Stimulated activated CD8-positive, alpha-beta memory T cell treated with anti-CD3 and anti-CD28 coated beads, Interleukin-15, amount 100 ng/mL, for 1 hour (primary cell): ENCODE results near the gene APLP2.
"Not testable (repeated sequence)": the region's sequence is repeated elsewhere in the genome, so short reads cannot be mapped to it uniquely, and the experiment has no call there.

Experiments used
- DNase-seq: peaks from one replicate; pipeline ENCODE4 v3.0.0-alpha.2; 2020; ENCODE audit warnings: low read depth

The APLP2 gene

DNA sequence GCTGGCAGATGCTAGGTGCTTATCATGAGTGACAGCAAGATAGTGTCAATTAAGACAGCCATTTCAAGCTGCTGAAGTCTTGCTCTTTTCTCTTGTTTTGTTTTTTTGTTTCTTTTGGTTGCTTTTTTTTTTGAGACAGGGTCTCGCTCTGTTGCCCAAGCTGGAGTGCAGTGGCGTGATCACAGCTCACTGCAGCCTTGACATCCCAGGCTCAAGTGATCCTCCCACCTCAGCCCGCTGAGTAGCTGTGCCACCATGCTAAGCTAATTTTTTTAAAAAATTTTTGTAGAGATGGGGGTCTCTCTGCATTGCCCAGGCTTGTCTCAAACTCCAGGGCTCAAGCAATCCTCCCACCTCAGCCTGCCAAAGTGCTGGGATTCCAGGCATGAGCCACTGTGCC, 102.3 kb downstream of the APLP2 start:
- not testable (repeated sequence) for DNase-seq

GRCh38 chr11:130174642-130175041, 104.9 kb downstream of the APLP2 start:
- DNase-seq, result no peak

DNA sequence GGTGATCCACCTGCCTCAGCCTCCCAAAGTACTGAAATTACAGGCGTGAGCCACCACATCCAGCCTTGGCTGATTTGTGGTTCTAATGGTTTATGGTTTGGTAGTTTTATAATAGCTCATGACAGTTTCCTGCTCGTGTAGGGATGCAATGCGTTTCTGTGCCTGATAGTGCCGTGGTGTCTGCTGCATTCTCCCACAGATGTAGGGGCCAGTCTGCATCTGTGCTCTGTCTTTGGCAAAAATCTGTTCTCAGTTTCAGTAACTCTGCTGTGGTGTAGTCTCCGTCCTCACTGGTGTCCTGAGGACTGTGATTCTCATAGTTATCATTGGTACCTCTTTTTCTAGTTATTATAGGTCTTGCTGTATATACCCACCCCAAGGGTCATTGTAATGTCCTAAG, 106.2 kb downstream of the APLP2 start:
- DNase-seq, result no peak

- no peak for DNase-seq
Observed at GRCh38 chr11:130177782-130178181, 108.1 kb downstream of the APLP2 start.

DNA sequence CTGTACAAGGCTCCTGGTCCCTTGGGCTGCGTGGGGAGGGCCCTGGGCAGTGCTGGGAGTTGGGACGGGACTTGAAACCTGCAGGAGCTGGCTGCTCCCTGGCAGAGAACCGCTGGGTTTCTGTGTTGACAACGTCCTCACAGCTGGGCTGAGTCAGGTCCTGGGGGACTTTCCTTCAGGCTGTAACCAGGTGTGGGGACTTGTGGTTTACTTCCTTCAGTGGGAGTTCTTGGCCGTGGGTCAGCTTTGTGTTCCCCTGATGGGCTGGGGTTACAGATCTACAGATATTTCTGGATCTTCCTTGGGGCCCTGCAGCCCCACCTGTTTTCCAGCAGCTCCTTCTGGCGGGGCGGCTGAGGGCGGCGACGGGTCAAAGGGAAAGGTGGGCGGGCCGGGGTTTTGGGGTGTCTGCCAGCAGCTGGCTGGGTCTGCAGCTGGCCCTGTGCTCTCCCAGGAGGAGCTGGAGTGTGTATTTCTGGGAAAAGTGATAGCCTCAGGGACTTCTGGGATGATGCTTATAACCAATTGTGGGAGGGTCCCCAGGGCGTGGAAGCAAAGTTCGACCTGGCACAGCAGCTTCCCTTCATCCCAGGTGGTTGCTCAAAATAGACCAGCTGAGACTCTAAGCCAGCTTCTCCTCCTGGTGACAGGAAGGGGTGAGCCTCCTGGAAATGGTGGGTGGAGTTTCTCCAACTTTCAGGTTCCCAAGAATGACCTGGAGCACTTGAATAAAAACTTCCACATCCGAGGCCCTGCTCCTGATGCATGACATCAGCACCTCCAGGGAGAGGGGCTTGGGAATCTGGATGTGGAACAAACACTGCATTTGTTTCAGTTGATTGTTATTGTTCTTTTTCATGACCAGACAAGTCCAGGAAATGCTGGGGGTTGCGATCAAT, 109.0 kb downstream of the APLP2 start:
- DNase-seq, result no peak

- no peak for DNase-seq
Observed at GRCh38 chr11:130179396-130180306, 110.0 kb downstream of the APLP2 start.

- no peak for DNase-seq
Observed at GRCh38 chr11:130180491-130180890, 110.8 kb downstream of the APLP2 start.

DNA sequence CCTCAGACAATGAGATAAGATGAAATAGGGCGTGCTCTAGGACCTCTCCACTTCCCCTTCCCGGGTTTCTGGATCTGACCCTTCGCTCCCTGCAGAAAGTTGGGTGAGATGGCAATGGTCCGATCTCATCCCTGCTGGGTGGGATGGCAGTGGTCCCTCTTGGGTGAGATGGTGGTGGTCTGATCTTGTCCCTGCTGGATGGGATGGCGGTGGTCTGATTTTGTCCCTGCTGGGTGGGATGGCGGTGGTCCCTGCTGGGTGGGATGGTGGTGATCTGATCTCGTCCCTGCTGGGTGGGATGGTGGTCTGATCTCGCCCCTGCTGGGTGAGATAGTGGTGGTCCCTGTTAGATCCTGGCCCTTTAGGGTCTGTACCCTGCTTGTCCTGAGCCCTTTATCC, 111.2 kb downstream of the APLP2 start:
- no peak for DNase-seq

- DNase-seq, result no peak
Observed at GRCh38 chr11:130181295-130182272, 111.9 kb downstream of the APLP2 start.

DNA sequence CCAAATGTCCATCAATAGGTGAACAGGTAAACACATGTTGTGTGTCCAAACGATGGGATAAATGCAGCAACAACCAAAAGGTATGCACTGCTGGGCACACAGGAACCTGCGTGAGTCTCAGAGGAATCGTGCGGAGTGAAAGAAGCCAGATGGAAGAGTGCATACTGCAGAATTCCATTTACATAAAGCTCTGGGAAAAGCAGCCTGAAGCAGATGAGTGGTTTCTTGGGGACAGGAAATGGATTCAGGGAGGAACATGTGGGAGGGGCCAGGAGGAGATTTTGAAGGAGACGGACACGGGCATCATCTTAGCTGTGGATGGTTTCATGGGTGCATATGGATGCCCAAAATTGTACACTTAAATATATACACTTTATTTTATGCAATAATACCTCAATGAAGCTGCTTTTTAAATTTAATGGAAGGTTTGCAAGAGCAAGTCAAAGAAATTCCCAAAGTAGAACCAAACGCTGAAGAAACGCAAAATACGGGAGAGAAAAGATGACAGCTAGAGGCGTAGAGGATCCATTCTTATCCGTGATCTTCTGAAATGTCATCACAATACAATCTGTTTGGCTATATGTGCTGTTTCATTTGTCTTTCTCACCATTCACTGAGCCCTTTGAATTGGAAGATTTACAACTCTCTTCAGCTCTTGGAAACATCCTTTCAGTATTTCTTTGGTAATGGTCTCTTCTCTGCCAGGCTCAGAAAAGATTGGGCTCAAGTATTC, 114.3 kb downstream of the APLP2 start:
- no peak for DNase-seq

GRCh38 chr11:130187096-130187495, 117.4 kb downstream of the APLP2 start:
- no peak for DNase-seq

DNA sequence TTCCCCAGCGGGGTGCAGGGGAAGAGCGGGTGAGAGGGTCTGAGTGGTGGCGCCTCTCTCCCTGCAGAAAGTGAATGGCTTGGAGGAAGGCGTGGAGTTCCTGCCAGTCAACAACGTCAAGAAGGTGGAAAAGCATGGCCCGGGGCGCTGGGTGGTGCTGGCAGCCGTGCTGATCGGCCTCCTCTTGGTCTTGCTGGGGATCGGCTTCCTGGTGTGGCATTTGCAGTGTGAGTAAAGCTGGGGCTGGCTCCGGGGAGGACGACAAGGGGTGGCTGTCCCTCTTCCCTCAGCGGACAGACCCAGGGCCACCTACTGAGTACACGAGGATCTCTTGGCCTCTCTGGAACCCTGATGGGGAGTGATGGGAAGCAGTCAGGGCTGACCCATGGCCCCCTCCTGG, 118.4 kb downstream of the APLP2 start:
- DNase-seq, result no peak

DNA sequence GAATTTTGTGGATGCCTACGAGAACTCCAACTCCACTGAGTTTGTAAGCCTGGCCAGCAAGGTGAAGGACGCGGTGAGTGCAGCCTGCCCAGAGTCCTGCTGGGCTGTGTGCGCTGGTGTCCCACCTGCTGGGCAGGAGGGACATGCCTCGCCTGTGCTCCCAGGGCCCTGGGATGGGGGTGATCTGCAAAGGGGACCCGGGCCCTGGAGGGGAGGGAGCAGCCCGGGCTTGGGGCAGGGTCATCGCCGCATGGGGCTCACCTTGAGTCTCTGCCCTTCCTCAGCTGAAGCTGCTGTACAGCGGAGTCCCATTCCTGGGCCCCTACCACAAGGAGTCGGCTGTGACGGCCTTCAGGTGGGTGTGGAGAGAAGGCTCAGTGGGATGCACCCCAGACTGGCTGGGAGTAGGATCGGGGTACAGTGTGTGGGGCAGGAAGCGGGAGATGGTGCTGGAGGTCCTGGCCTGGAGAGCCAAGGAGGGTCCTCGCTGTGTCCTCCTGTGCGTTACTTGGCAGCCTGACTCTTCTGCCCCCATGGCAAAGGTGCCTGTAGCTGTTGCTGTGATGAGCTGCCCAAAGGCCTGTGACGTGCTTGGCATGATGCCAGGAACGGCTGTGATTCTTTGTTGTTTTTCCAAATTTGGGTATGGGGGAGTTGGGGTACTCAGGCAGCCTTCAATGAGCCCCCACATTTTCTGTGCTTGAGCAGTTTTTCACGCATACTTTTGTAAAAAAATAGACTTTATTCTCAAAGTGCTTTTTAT, 119.1 kb downstream of the APLP2 start:
- DNase-seq, result no peak

DNA sequence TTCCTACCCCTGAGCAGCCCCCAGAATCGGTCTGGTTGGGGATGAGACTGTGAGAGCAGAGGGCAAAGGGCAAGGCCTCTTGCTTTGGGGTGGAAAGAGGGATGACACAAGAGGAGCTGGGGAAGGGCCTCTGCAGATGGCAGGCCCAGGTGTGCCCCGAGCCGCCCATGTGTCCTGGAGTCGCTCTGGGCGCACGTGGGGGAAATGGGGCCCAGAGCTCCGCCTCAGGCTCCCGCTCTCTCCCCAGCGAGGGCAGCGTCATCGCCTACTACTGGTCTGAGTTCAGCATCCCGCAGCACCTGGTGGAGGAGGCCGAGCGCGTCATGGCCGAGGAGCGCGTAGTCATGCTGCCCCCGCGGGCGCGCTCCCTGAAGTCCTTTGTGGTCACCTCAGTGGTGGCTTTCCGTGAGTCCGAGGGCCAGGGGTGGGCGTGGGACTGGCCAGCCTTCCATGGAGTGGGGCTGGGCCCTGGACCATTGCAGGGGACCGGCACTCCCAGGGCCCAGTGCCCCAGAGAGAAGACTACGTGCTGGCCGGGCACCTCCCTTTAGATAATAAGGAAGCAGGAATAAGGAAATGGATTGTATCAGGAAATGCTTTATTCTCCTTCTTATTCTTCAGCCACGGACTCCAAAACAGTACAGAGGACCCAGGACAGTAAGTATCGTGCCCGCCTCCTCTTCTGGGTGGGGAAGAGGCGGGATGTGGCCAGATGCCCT, 120.0 kb downstream of the APLP2 start:
- DNase-seq, result no peak

DNA sequence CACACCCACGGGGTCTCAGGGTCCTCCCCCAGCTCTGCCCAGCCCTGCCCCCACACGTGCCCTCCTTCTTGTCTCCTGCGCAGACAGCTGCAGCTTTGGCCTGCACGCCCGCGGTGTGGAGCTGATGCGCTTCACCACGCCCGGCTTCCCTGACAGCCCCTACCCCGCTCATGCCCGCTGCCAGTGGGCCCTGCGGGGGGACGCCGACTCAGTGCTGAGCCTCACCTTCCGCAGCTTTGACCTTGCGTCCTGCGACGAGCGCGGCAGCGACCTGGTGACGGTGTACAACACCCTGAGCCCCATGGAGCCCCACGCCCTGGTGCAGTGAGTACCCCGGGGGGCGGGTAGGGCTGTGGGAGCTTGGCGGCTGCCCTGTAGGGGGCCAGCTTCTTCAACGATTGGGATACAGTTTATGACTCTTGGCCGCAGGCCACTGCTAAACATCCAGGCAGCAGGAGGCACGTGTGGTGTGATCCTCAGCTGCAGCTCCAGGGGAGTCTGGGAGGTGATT, 120.7 kb downstream of the APLP2 start:
- no peak for DNase-seq

DNA sequence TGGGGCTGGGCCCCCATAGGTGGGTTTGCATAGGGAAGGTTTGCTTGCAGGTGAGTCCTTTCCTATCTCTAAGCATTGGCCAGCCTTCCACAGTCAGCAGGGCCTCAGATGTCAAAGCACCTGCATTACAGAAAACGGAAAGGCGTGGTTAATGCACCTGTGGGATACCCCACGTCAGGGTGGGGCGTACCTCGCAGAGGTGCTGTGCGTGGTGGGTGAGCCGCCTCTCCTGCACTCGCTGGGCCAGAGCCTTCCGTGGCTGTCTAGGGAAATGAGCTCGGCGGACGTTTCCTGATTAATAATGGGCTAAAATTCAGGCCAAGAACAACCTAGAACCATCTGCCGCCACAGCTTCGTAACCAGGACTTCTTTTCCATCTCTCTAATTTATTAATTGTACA, 122.2 kb downstream of the APLP2 start:
- no peak for DNase-seq

GRCh38 chr11:130192845-130193267, 123.2 kb downstream of the APLP2 start:
- no peak for DNase-seq

GRCh38 chr11:130193551-130193950, 123.9 kb downstream of the APLP2 start:
- not testable (repeated sequence) for DNase-seq
